ENCODE measurements around the gene MON2.

DNA sequence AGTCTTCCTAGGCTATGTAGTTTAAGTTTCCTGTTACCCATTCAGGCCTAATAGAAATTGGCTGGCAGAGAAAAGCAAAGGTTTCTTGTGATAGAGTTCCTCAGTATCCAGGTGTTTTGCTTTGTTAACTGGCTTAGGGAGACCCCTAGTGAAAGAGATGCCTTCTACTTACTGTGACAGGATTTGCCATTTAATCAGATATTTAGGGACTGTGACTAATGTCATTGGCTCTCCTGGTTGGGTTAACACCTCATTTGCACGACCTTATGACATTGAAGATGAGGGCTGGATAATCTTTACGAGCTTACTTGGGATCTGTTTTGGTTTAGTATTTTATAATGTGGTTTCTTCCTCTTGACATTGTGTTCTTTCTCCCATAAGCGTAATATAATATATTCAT is 5.8 kb downstream of the MON2 start:
- TF ChIP-seq, protein P1, sequence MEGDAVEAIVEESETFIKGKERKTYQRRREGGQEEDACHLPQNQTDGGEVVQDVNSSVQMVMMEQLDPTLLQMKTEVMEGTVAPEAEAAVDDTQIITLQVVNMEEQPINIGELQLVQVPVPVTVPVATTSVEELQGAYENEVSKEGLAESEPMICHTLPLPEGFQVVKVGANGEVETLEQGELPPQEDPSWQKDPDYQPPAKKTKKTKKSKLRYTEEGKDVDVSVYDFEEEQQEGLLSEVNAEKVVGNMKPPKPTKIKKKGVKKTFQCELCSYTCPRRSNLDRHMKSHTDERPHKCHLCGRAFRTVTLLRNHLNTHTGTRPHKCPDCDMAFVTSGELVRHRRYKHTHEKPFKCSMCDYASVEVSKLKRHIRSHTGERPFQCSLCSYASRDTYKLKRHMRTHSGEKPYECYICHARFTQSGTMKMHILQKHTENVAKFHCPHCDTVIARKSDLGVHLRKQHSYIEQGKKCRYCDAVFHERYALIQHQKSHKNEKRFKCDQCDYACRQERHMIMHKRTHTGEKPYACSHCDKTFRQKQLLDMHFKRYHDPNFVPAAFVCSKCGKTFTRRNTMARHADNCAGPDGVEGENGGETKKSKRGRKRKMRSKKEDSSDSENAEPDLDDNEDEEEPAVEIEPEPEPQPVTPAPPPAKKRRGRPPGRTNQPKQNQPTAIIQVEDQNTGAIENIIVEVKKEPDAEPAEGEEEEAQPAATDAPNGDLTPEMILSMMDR (IDR thresholded peaks at IDR 0.05) = no peak
- TF ChIP-seq EP300 (IDR thresholded peaks at IDR 0.05) = no peak
